ENCODE data around the gene AGAP2. TPM values are rescaled to one million over a fixed set of nuclear protein-coding genes. Genes with fewer than 3 reads are reported as not detected.
A peak's percentile ranks its signal among the peaks of the same experiment; 100 is the strongest.
"Not testable (repeated sequence)": the region's sequence is repeated elsewhere in the genome, so short reads cannot be mapped to it uniquely, and the experiment has no call there.

AGAP2 gene
- total RNA-seq, 2 donors from 2014 or later, result 1.8 to 2.2 TPM

DNA sequence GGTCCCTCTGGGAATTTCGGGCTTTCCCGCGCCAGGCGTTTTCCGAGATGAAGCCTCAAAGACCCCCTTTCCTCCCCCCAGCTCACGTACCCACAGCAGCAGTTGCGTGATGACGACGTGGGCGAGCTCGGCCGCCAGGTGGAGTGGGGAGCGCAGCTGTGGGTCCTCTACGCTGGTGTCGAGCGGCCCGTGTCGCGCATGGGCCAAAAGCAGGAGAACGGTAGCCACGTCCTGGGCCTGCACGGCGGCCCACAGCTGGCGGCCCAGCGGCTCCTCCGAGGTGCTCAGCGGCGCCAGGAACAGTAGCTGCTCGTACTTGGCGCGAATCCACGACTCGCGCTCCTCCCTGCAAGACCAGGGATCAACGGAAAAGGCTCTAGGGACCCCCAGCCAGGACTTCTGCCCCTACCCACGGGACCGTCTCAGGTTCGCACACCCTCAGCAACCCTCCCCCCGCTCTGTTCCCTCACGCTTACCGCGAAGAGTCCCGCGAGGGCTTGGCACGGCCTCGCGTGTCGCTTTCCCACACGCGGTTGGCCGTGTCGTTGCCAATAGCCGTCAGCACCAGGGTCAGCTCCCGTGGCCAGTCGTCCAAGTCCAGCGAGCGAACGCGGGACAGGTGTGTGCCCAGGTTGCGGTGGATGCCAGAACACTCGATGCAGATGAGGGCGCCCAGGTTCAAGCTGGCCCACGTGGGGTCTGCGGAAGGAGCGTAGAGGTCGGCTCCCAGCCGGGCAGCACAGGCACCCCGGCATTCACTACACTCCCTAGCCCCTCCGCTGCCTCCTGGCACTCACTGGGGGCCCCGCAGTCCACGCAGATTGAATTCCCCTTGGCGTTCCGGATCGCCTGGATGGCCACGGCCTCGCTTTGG, 11.4 kb downstream of the AGAP2 start:
- intact Hi-C loops (cut with DNase I), result no loop called here
- DNase-seq (ENCODE audit: low spot score), result peak; percentile 79

- intact Hi-C loops (cut with DNase I), result no loop called here
- peak; percentile 94 for DNase-seq (ENCODE audit: low spot score)
Measured at GRCh38 chr12:57726151-57726883, 12.2 kb downstream of the AGAP2 start.

GRCh38 chr12:57725851-57726150, 12.7 kb downstream of the AGAP2 start:
- intact Hi-C loops (cut with DNase I), result no loop called here
- DNase-seq (ENCODE audit: low spot score), result no peak

- intact Hi-C loops (cut with DNase I), result no loop called here
- peak; percentile 62 for DNase-seq (ENCODE audit: low spot score)
Measured at GRCh38 chr12:57724936-57725740, 13.4 kb downstream of the AGAP2 start.

GRCh38 chr12:57724003-57724935, 14.3 kb downstream of the AGAP2 start:
- DNase-seq (ENCODE audit: low spot score), result no peak
- intact Hi-C loops (cut with DNase I), result no loop called here

GRCh38 chr12:57723630-57723962, 14.9 kb downstream of the AGAP2 start:
- intact Hi-C loops (cut with DNase I), result no loop called here
- DNase-seq (ENCODE audit: low spot score), result no peak

DNA sequence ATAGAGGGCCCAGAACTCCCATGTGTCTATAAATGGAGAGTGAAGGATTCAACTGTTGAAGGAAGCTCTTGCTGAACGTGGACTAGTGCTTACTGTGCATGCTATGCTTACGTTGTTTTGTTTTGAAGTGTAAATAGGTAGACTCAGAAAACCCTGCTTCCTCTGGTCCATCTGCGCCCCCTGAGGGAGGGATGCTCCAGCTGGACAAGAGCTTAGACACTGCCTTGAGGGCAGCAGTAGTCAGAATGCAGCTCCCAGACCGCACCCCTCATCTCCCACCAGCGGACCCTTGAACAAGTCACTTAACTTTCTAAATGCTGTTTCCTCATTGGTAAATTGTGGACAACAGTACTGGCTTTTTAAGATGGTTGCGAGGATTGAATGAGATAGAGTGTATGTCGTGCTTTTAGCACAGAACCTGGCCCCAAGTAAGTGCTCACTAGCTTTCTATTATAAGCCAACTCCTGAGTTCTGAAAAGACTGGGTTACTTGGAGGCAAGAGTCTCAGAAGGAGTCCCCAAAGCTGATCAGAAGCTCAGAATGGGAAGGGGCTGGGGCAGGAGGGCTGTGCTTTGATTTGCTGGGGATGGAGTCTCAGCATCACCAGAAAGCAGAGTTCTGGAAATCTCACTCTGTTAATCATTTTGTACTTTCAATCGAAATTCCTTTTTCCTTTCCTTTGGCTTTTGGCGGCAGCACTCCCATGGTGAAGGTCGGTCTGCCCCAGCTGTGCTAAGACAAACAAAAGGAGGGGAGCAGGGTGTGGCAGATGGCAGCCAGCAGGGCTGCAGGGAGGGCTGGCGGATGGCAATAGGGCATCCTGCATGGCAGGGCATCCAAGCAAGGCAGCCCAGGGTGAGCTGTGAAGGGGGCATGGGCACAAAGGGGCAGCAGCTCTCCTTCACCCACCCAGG, 15.6 kb downstream of the AGAP2 start:
- intact Hi-C loops (cut with DNase I), result no loop called here
- DNase-seq (ENCODE audit: low spot score), result peak; percentile 72

- DNase-seq (ENCODE audit: low spot score); intact Hi-C loops (cut with DNase I): not testable (repeated sequence)
Measured at GRCh38 chr12:57721846-57722608, 16.5 kb downstream of the AGAP2 start.

- intact Hi-C loops (cut with DNase I), result no loop called here
- DNase-seq (ENCODE audit: low spot score), result no peak
Measured at GRCh38 chr12:57720606-57721595, 17.6 kb downstream of the AGAP2 start.

GRCh38 chr12:57719777-57720605, 18.6 kb downstream of the AGAP2 start:
- no peak for DNase-seq (ENCODE audit: low spot score)
- intact Hi-C loops (cut with DNase I), result no loop called here

DNA sequence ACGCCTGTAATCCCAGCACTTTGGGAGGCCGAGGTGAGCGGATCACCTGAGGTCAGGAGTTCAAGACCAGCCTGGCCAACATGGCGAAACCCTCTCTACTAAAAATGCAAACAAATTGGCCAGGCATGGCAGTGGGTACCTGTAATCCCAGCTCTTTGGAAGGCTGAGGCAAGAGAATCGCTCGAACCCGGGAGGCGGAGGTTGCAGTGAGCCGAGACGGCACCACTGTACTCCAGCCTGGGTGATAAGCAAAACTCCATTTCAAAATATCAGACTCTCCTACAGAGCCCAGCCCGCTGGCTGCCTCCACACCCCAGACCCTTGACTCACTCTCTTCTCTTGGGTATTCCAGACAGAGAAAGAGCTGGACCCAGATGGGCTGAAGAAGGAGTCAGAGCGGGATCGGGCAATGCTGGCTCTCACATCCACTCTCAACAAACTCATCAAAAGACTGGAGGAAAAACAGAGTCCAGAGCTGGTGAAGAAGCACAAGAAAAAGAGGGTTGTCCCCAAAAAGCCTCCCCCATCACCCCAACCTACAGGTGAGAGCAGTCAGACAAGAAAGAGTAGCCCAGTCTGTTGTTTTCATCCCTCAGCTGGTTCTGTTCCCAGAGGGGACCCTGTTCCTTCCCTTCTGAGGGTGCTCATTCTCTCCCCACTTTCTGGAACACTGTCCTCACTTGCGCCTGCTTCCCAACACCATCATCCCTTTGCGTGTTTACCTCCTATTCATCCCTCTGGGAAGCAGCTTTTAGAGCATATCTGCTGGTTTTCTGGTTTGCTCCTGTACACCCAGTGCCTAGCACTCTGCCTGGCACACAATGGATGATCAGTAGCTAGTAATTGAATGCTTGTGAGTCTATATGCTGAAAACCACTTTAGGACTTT, 19.7 kb downstream of the AGAP2 start:
- DNase-seq (ENCODE audit: low spot score), result no peak
- intact Hi-C loops (cut with DNase I), result no loop called here

DNA sequence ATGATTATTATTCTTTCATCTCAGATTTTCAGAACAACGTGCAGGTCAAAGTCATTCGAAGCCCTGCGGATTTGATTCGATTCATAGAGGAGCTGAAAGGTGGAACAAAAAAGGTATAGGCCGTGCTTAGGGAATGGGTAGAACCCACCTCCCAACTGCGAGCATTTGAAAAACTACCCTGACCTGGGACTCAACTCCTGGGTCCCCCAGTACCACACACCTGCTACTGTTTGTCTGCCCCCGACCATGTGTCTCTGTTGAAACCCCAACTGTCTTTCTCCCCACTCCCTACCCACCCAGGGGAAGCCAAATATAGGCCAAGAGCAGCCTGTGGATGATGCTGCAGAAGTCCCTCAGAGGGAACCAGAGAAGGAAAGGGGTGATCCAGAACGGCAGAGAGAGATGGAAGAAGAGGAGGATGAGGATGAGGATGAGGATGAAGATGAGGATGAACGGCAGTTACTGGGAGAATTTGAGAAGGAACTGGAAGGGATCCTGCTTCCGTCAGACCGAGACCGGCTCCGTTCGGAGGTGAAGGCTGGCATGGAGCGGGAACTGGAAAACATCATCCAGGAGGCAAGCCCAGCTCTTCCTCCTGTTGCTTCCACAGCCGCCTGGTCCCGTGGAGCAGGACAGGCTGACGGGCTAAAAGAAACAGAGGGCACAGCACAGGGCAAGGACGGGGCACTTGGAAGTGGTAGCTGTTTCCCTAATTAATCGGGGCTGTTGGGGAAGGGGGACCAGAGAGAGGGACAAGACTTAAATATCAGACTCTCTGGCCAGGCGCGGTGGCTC, 20.5 kb downstream of the AGAP2 start:
- intact Hi-C loops (cut with DNase I), result no loop called here
- DNase-seq (ENCODE audit: low spot score), result no peak

GRCh38 chr12:57717131-57717530, 21.4 kb downstream of the AGAP2 start:
- DNase-seq (ENCODE audit: low spot score), result no peak
- intact Hi-C loops (cut with DNase I), result no loop called here

- no peak for DNase-seq (ENCODE audit: low spot score)
- intact Hi-C loops (cut with DNase I), result no loop called here
Measured at GRCh38 chr12:57716305-57716704, 22.2 kb downstream of the AGAP2 start.
